Activated naive CD8-positive, alpha-beta T cell treated with anti-CD3 and anti-CD28 coated beads for 36 hours (primary cell): ENCODE data around the gene SASH3. TPM values are rescaled to one million over a fixed set of nuclear protein-coding genes. Genes with fewer than 3 reads are reported as not detected.

Source experiments
- DNase-seq: peaks from one replicate; pipeline ENCODE4 v3.0.0; 2021
- H3K27ac Mint-ChIP-seq: one replicate; pipeline ENCODE4 v1.8.0; 2022; ENCODE audit warnings: mild to moderate bottlenecking, moderate library complexity, mixed read lengths
- H3K27me3 Mint-ChIP-seq: one replicate; pipeline ENCODE4 v1.8.0; 2022; ENCODE audit warnings: mild to moderate bottlenecking, mixed read lengths
- H3K36me3 Mint-ChIP-seq: one replicate; pipeline ENCODE4 v1.8.0; 2021; ENCODE audit warnings: mild to moderate bottlenecking, mixed read lengths
- H3K4me1 Mint-ChIP-seq: one replicate; pipeline ENCODE4 v1.8.0; 2021; ENCODE audit warnings: mixed read lengths
- H3K4me3 Mint-ChIP-seq: one replicate; pipeline ENCODE4 v1.8.0; 2022; ENCODE audit warnings: mild to moderate bottlenecking, moderate library complexity, mixed read lengths
- H3K9me3 Mint-ChIP-seq: one replicate; pipeline ENCODE4 v1.8.0; 2022; ENCODE audit warnings: mixed read lengths
- total RNA-seq, 2 experiments: library from RNA; stranded (reverse); gene quantifications; one replicate each; pipeline ENCODE4 v1.2.3, GENCODE V29; 2021

Gene SASH3
- total RNA-seq, 2 experiments from 2014 or later = 121 to 123 TPM

GRCh38 chrX:129840344-129840743 is 60.6 kb downstream of the SASH3 start:
- no peak overlapping the region for H3K27ac Mint-ChIP-seq
- H3K4me3 Mint-ChIP-seq = no peak overlapping the region
- no peaks in the 10 kb centered on the region for H3K27me3 Mint-ChIP-seq
- H3K9me3 Mint-ChIP-seq = no peaks in the 10 kb centered on the region
- DNase-seq = no peak
- H3K4me1 Mint-ChIP-seq = peaks cover 25% of the 10 kb centered on the region
- peaks cover 11% of the 10 kb centered on the region for H3K36me3 Mint-ChIP-seq

GRCh38 chrX:129842510-129843208 is 62.9 kb downstream of the SASH3 start:
- Mint-ChIP-seq H3K27ac (peak overlapping the region; percentile 83), H3K4me3 (peak overlapping the region; percentile 83), H3K27me3 (no peaks in the 10 kb centered on the region), H3K9me3 (no peaks in the 10 kb centered on the region), H3K4me1 (peaks cover 34% of the 10 kb centered on the region), H3K36me3 (peaks cover 7% of the 10 kb centered on the region)
- no peak for DNase-seq

GRCh38 chrX:129843209-129843458 is 63.4 kb downstream of the SASH3 start:
- H3K4me3 Mint-ChIP-seq = peak overlapping the region; percentile 86
- H3K36me3 Mint-ChIP-seq = peaks cover 7% of the 10 kb centered on the region
- H3K27me3 Mint-ChIP-seq = no peaks in the 10 kb centered on the region
- H3K27ac Mint-ChIP-seq = peak overlapping the region; percentile 83
- H3K4me1 Mint-ChIP-seq = peaks cover 34% of the 10 kb centered on the region
- DNase-seq = no peak
- H3K9me3 Mint-ChIP-seq = no peaks in the 10 kb centered on the region

- Mint-ChIP-seq H3K36me3 (peaks cover 7% of the 10 kb centered on the region), H3K27me3 (no peaks in the 10 kb centered on the region), H3K27ac (peak within 1 kb of the TSS; percentile 83), H3K9me3 (no peaks in the 10 kb centered on the region), H3K4me1 (peaks cover 34% of the 10 kb centered on the region), H3K4me3 (peak within 1 kb of the TSS; percentile 86)
- DNase-seq = peak; percentile 88
Observed at GRCh38 chrX:129843459-129844306, 63.9 kb downstream of the SASH3 start, which contains the start of gene ZDHHC9. ZDHHC9 (minus strand) TSS chrX:129843886; CDS start chrX:129841945, 1,941 bp downstream.

Other genes starting within 250 kb of the SASH3 start
- 1 to 10 TPM; 3.9 to 4.0 TPM for gene OCRL, start 239.7 kb upstream of the SASH3 start, total RNA-seq
- 1 to 10 TPM; 2.4 to 2.6 TPM for gene APLN, start 125.0 kb upstream of the SASH3 start, total RNA-seq
- under 1 TPM; 0.12 to 0.32 TPM for gene XPNPEP2, start 41.0 kb upstream of the SASH3 start, total RNA-seq
- gene ZDHHC9, start 63.9 kb downstream of the SASH3 start, total RNA-seq = 10 to 100 TPM; 10.9 to 12.8 TPM
- 10 to 100 TPM; 67.6 to 68.6 TPM for gene UTP14A, start 126.2 kb downstream of the SASH3 start, total RNA-seq
- 1 to 10 TPM; 6.8 to 7.3 TPM for gene BCORL1, start 202.7 kb downstream of the SASH3 start, total RNA-seq